Prostate gland (tissue), 2 donors: ENCODE results near the gene FABP6. TPM values are rescaled to one million over a fixed set of nuclear protein-coding genes. Genes with fewer than 3 reads are reported as not detected.

Experiments used
- DNase-seq: peaks from one replicate; pipeline ENCODE4 v3.0.0-alpha.2; 2019; ENCODE audit warnings: low spot score
- H3K27ac ChIP-seq, 2 donors: fragments of 200-600 bp; sonication (generic); 2 replicates each; pipeline ENCODE4 v1.5.1; 2017 to 2019
- H3K27me3 ChIP-seq: fragments of 200-600 bp; sonication (generic); replicated peaks from 2 replicates; pipeline ENCODE4 v1.5.1; 2019; ENCODE audit not compliant: insufficient read depth
- H3K36me3 ChIP-seq, 2 donors: fragments of 200-600 bp; sonication (generic); 1 replicate in 1 of 2; 2 replicates in 1 of 2; pipeline versions ENCODE4 v1.5.1 to v1.8.1; 2017 to 2019
- H3K4me1 ChIP-seq: fragments of 200-600 bp; sonication (generic); replicated peaks from 2 replicates; pipeline ENCODE4 v1.5.1; 2019
- H3K4me3 ChIP-seq, 2 donors: fragments of 200-600 bp; sonication (generic); 2 replicates each; pipeline ENCODE4 v1.5.1; 2017 to 2019
- H3K9me3 ChIP-seq: fragments of 200-600 bp; sonication (generic); 2 replicates; pipeline ENCODE4 v1.5.1; 2017
- POLR2A ChIP-seq: fragments of 450-650 bp; IDR thresholded peaks from one replicate; pipeline ENCODE4 v1.6.1; 2016; ENCODE audit warnings: antibody characterized with exemption, mild to moderate bottlenecking
- POLR2AphosphoS5 ChIP-seq: sonication (generic); formaldehyde crosslinking; IDR thresholded peaks from one replicate; pipeline ENCODE4 v1.6.1; 2017; ENCODE audit warnings: antibody characterized with exemption
- WGBS: methylation state at CpG from one replicate; pipeline ENCODE4 v1.1.5; 2018; 5-methylcytosine and 5-hydroxymethylcytosine counted together
- intact Hi-C: fragments of 100-400 bp; cut with DNase I; formaldehyde crosslinking; loops from one replicate; pipeline ENCODE4 v1.14.2; 2022
- total RNA-seq, 2 donors: library from RNA; depleted of rRNA; stranded (reverse); fragments of >200 nt; gene quantifications; one replicate each; pipeline ENCODE4 v1.1.0, GENCODE V29; 2016
- TF ChIP-seq, protein P1 (sequence below), 4 experiments: fragments of 200-600 bp in 2 of 4; fragments of 450-650 bp in 2 of 4; sonication (generic) in 2 of 4; IDR thresholded peaks; 1 replicate in 3 of 4; 2 replicates in 1 of 4; pipeline ENCODE4 v1.5.1; 2016 to 2019; ENCODE audit warnings: antibody characterized with exemption in 4 of 4, mild to moderate bottlenecking in 2 of 4, moderate library complexity in 2 of 4

FABP6 gene
- total RNA-seq, 2 donors from 2014 or later: 2.8 TPM; not detected in 1

- intact Hi-C loops: no loop called here
- DNase-seq: no peak
- Histone ChIP-seq H3K36me3 (no peaks in the 10 kb centered on the region), H3K4me3 (no peak overlapping the region), H3K27me3 (no peaks in the 10 kb centered on the region), H3K4me1 (no peaks in the 10 kb centered on the region), H3K9me3 (no peaks in the 10 kb centered on the region), H3K27ac (no peak overlapping the region)
- WGBS: 63% methylated on average over 4 of the region's 4 CpGs
- TF ChIP-seq POLR2A (no peak), POLR2AphosphoS5 (no peak)
- TF ChIP-seq, protein P1, sequence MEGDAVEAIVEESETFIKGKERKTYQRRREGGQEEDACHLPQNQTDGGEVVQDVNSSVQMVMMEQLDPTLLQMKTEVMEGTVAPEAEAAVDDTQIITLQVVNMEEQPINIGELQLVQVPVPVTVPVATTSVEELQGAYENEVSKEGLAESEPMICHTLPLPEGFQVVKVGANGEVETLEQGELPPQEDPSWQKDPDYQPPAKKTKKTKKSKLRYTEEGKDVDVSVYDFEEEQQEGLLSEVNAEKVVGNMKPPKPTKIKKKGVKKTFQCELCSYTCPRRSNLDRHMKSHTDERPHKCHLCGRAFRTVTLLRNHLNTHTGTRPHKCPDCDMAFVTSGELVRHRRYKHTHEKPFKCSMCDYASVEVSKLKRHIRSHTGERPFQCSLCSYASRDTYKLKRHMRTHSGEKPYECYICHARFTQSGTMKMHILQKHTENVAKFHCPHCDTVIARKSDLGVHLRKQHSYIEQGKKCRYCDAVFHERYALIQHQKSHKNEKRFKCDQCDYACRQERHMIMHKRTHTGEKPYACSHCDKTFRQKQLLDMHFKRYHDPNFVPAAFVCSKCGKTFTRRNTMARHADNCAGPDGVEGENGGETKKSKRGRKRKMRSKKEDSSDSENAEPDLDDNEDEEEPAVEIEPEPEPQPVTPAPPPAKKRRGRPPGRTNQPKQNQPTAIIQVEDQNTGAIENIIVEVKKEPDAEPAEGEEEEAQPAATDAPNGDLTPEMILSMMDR (IDR thresholded peaks at IDR 0.05): no peak
These were observed 9.9 kb upstream of the FABP6 start for GRCh38 chr5:160219356-160219755.

- 69% methylated on average over 3 of the region's 3 CpGs for WGBS
- TF ChIP-seq POLR2AphosphoS5: no peak
These were observed 8.2 kb upstream of the FABP6 start for GRCh38 chr5:160221082-160221481.

GRCh38 chr5:160227012-160227411, 2.3 kb upstream of the FABP6 start:
- WGBS: 90% methylated on average over 2 of the region's 2 CpGs
- no peak overlapping the region for H3K4me3 ChIP-seq
- TF ChIP-seq POLR2A (no peak), POLR2AphosphoS5 (no peak)
- TF ChIP-seq, protein P1 (IDR thresholded peaks at IDR 0.05): no peak
- intact Hi-C loops: no loop called here
- H3K27me3 ChIP-seq: no peaks in the 10 kb centered on the region
- no peak overlapping the region for H3K27ac ChIP-seq
- no peak for DNase-seq
- H3K36me3 ChIP-seq: no peaks in the 10 kb centered on the region
- H3K4me1 ChIP-seq: no peaks in the 10 kb centered on the region
- H3K9me3 ChIP-seq: no peaks in the 10 kb centered on the region

More at GRCh38 chr5:160221082-160221481, 8.2 kb upstream of the FABP6 start:
- DNase-seq: no peak
- Histone ChIP-seq H3K27ac (no peak overlapping the region), H3K4me3 (no peak overlapping the region), H3K36me3 (no peaks in the 10 kb centered on the region), H3K9me3 (no peaks in the 10 kb centered on the region), H3K27me3 (no peaks in the 10 kb centered on the region), H3K4me1 (no peaks in the 10 kb centered on the region)
- intact Hi-C loops: no loop called here

- no peak overlapping the region for H3K27ac ChIP-seq
- H3K4me1 ChIP-seq: no peaks in the 10 kb centered on the region
- no peak overlapping the region for H3K4me3 ChIP-seq
- TF ChIP-seq, protein P1 (IDR thresholded peaks at IDR 0.05): no peak
- TF ChIP-seq POLR2AphosphoS5 (no peak), POLR2A (no peak)
- intact Hi-C loops: no loop called here
- no peaks in the 10 kb centered on the region for H3K9me3 ChIP-seq
- H3K36me3 ChIP-seq: no peaks in the 10 kb centered on the region
- DNase-seq: peak; percentile 13
- 55% methylated on average over 9 of the region's 9 CpGs for WGBS
- H3K27me3 ChIP-seq: no peaks in the 10 kb centered on the region
These were observed 1.6 kb downstream of the FABP6 start for GRCh38 chr5:160230686-160231527.

DNA sequence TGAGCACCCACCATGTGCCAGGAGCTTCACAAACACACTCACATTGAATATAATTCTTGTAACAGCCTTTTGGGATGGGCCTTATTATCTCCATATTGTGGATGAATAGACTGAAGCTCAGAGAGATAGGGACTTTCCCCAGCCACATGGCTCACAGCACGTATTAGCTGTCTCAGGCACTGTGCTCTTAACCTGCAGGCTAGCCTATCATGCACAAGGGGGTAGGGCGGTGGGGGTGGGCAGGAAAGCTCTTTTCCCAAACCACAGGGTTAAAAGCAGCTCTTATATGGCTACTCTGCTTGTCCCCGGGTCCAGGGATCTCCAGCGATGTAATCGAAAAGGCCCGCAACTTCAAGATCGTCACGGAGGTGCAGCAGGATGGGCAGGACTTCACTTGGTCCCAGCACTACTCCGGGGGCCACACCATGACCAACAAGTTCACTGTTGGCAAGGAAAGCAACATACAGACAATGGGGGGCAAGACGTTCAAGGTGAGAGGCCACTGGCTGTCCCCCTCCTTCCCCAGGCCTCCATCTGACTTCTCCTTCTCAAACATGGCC, 2.6 kb downstream of the FABP6 start:
- no peak for DNase-seq
- no peaks in the 10 kb centered on the region for H3K4me1 ChIP-seq
- H3K4me3 ChIP-seq: no peak overlapping the region
- H3K9me3 ChIP-seq: no peaks in the 10 kb centered on the region
- no peaks in the 10 kb centered on the region for H3K27me3 ChIP-seq
- no peak overlapping the region for H3K27ac ChIP-seq
- intact Hi-C loops: no loop called here
- TF ChIP-seq, protein P1 (IDR thresholded peaks at IDR 0.05): no peak
- TF ChIP-seq POLR2AphosphoS5: no peak
- TF ChIP-seq POLR2A: no peak
- no peaks in the 10 kb centered on the region for H3K36me3 ChIP-seq
- WGBS: 81% methylated on average over 10 of the region's 10 CpGs
